ENCODE data around the gene RSRC1. TPM values are rescaled to one million over a fixed set of nuclear protein-coding genes. Genes with fewer than 3 reads are reported as not detected.
"Not testable (repeated sequence)": the region's sequence is repeated elsewhere in the genome, so short reads cannot be mapped to it uniquely, and the experiment has no call there.

RSRC1 gene
- total RNA-seq, 1 donor from 2014 or later, result 7.5 TPM

GRCh38 chr3:158381262-158381868, 271.5 kb downstream of the RSRC1 start:
- no peak for ATAC-seq
- DNase-seq (ENCODE audit: low spot score), result no peak

DNA sequence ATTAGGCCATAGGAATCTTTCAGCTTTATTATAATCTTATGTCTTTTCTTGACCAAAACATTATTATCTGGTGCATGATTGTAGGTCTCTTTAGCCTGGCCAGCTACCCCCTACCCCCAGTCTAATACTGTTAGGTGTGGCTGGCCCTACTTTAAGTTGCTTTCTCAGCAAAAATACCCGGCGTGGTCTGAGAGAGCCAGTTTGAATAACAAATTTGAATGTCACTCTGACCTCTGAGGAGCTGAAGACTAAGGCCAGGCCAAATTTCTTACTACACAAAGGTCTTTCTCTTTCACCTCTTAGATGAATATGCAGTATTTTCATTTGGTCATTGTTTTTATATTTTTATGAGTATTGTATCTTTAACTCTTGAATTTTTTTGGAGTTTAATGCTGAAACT, 272.6 kb downstream of the RSRC1 start:
- no peak for ATAC-seq
- no peak for DNase-seq (ENCODE audit: low spot score)

GRCh38 chr3:158384019-158384418, 274.1 kb downstream of the RSRC1 start:
- no peak for DNase-seq (ENCODE audit: low spot score)
- ATAC-seq, result no peak

GRCh38 chr3:158395421-158395820, 285.5 kb downstream of the RSRC1 start:
- no peak for DNase-seq (ENCODE audit: low spot score)
- ATAC-seq, result no peak

DNA sequence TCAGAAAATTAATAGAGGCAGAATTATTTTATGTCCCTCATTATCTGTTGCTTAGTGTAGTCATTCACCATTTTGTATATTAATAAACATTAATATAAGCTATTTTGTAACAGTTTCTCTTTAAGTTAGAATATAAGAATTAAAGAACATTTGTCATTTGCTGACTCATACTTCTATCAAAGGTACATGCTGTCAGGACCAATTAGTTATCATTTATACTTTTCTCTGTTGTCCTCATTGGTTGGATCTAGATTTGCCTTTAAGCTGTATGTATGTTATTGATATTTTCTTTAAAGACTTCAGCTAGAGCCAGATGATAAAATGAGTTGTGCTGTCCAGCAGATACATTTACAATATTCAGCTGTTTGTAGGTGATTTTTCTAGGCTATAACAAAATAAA, 292.7 kb downstream of the RSRC1 start:
- DNase-seq (ENCODE audit: low spot score), result no peak
- ATAC-seq, result no peak

DNA sequence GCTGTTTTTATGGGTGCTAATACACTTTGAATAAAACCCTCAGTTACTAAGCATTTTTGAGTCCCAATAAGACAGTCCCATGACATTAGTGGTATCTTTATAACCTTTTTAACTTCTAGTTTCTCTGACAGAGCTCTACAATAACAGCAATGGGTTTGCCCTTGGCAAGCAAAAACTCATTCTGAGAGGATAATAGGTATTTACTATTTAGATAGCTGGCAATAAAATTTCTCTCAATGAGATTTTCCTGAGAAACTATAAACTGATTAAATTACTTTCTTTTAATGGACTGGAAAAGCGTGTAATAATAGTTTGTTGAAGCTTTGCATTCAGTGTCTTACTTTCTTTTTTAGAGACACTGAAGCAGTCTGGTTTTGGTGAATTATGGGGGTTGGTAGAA, 293.1 kb downstream of the RSRC1 start:
- ATAC-seq, result no peak

GRCh38 chr3:158404131-158404718, 294.3 kb downstream of the RSRC1 start:
- DNase-seq (ENCODE audit: low spot score) (no peak), ATAC-seq (no peak)

More for the DNA sequence above, 293.1 kb downstream of the RSRC1 start:
- no peak for DNase-seq (ENCODE audit: low spot score)

GRCh38 chr3:158405507-158405906, 295.6 kb downstream of the RSRC1 start:
- no peak for DNase-seq (ENCODE audit: low spot score)

GRCh38 chr3:158407844-158408517, 298.1 kb downstream of the RSRC1 start:
- no peak for DNase-seq (ENCODE audit: low spot score)
- ATAC-seq, result no peak

More at GRCh38 chr3:158405507-158405906, 295.6 kb downstream of the RSRC1 start:
- no peak for ATAC-seq

DNA sequence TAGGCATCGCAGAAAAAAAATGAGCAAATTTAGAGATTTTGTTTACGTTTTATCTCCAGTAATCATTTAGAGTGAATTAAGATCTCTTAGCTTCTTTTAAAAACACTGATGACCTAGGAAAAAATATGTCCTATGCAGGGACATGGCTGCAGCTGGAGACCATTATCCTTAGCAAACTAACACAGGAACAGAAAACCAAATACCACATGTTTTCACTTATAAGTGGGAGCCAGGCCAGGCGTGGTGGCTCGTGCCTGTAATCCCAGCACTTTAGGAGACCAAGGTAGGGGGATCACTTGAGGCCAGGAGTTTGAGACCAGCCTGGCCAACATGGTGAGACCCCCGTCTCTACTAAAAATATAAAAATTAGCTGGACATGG, 298.6 kb downstream of the RSRC1 start:
- ATAC-seq; DNase-seq (ENCODE audit: low spot score): not testable (repeated sequence)

DNA sequence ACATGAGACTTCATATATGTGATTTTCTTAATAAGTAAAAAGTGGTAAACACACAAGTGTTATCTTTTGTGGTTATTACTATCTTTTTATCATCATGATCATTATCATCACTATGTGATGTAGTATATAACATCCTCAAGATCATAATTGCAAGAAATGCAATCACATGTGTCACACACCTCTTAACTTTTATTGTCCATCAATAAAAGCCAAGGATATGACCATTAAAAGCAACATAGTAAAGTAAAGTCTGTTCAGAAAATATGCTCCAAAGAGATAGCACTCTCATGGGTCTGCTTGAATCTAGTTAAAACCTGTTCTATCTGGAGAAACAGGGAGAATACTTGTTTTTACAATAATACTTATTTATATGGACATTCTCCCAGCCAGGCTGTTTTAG, 308.1 kb downstream of the RSRC1 start:
- no peak for DNase-seq (ENCODE audit: low spot score)
- ATAC-seq, result no peak

- ATAC-seq, result no peak
- DNase-seq (ENCODE audit: low spot score), result no peak
These were observed 310.1 kb downstream of the RSRC1 start for GRCh38 chr3:158419820-158420653.

- no peak for ATAC-seq
These were observed 310.9 kb downstream of the RSRC1 start for GRCh38 chr3:158420654-158421396.

DNA sequence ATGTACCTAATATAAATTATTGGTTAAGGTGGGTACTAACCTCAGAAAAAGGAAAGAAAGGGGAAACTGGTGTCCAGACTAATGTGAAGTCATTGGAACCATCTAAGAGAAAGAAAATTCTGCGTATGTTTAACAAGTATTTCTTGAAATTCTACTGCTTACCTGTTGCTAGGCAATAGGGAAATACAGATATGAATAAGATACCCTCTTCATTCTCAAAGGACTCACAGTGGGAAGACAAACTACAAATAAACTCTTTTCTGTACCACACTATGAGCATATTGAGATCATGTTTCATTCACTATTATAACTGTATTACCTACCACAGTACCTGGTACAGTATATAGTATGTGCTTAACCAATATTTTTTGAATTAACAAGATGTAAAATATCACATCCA, 320.6 kb downstream of the RSRC1 start:
- ATAC-seq (no peak), DNase-seq (ENCODE audit: low spot score) (no peak)

More at GRCh38 chr3:158420654-158421396, 310.9 kb downstream of the RSRC1 start:
- no peak for DNase-seq (ENCODE audit: low spot score)

DNA sequence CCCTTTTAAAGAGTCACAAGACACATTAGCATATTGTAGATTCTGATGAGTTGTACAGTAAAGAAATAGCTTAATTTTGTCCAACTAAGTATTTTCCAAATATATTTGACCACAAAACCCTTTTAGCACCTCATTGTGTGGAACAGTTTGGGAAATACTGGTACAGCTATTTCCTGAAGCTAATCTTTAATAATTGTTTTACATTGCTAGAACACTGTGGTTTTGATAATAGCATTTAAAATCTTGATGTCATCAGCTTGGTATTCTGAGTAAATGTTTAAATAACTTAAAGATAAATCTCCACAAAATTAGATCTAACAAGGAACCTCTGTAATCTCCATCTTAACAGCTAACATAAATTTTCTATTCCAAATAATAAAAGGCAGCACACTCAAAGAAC, 321.1 kb downstream of the RSRC1 start:
- ATAC-seq (no peak), DNase-seq (ENCODE audit: low spot score) (no peak)

- DNase-seq (ENCODE audit: low spot score) (no peak), ATAC-seq (no peak)
These were observed 321.9 kb downstream of the RSRC1 start for GRCh38 chr3:158431829-158432228.

- peak; percentile 59 for DNase-seq (ENCODE audit: low spot score)
- peak; percentile 99 for ATAC-seq
These were observed 324.6 kb downstream of the RSRC1 start for GRCh38 chr3:158434412-158435038.

DNA sequence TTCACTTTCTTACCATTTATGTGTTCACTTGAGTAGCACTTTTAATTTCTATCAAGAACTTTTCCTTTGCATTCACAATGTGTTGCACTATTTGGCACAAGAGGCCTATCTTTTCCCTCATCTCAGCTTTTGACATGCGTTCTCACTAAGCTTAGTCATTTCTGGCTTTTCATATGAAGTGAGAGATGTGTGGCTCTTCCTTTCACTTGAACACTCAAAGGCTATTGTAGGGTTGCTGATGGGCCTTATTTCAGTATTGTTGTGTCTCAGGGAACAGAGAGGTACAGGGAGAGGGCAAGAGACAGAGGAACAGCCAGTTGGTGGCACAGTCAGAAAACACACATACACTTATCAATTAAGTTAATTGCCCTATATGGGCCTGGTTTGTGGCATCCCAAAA, 333.7 kb downstream of the RSRC1 start:
- DNase-seq (ENCODE audit: low spot score), result no peak
- no peak for ATAC-seq

- no peak for ATAC-seq
- DNase-seq (ENCODE audit: low spot score), result no peak
These were observed 337.5 kb downstream of the RSRC1 start for GRCh38 chr3:158447408-158447807.

DNA sequence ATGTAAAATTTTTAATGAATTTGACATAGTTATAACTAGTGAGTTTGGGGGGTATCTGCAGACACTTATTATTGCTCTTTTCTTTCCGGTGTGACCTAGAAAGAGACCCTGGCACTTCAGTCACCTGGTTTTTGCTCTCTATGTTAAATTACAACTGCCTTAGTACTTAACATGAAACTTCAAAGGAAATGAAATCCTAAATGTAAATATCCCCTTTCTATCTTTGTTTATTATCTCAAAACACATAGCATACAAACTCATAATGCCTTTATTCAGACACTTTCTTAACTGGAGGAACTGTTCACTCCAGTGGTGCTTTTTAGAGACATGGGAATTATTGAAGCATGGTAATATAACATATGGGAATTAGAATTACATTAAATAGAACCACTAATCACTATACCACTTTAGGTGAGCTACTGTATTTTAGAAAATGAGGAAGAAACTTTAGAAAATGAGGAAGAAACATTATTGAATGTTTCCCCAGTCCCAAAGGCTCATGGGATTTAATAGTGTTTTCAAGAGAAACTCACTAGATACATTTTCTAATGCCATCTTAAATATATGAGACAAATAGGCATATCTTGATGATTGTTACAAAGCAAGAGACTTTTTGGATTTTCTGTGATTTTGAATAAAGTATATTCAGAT, 341.6 kb downstream of the RSRC1 start:
- DNase-seq (ENCODE audit: low spot score) (no peak), ATAC-seq (no peak)
